ENCODE results near the gene SH3D19. TPM values are rescaled to one million over a fixed set of nuclear protein-coding genes. Genes with fewer than 3 reads are reported as not detected.
"Not testable (repeated sequence)": the region's sequence is repeated elsewhere in the genome, so short reads cannot be mapped to it uniquely, and the experiment has no call there.

SH3D19 gene
- total and polyA plus RNA-seq, 2 experiments from 2014 or later, result 28.2 to 54.7 TPM

DNA sequence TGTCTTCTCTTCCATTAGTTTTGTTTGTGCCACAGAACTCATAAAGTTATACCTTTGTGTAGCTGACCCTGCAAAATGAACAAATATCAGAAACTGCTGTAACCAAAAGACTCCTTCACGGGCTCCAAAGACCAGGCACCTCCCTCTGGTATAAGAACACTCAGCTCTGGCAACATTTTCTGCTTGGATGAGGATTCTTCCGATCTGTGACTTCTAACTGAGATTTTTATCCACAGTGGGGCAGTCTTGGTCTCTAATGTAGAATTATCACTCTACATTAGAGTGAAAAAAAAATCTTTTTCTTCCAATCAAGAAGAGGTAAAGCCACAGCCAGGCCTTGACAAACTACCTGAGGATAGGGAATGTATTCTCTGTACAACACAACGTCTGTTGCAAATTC, 86.9 kb downstream of the SH3D19 start:
- 48% methylated on average over 3 of the region's 3 CpGs for whole genome bisulfite sequencing (ENCODE audit: low lambda C conversion rate, missing lambda C conversion rate)
- H3K27me3 ChIP-seq, result no peaks in the 10 kb centered on the region
- H3K4me1 ChIP-seq (ENCODE audit: insufficient read depth), result no peaks in the 10 kb centered on the region
- no peaks in the 10 kb centered on the region for H4K20me1 ChIP-seq (ENCODE audit: insufficient read depth, poor library complexity, severe bottlenecking)
- TF ChIP-seq, protein P1, sequence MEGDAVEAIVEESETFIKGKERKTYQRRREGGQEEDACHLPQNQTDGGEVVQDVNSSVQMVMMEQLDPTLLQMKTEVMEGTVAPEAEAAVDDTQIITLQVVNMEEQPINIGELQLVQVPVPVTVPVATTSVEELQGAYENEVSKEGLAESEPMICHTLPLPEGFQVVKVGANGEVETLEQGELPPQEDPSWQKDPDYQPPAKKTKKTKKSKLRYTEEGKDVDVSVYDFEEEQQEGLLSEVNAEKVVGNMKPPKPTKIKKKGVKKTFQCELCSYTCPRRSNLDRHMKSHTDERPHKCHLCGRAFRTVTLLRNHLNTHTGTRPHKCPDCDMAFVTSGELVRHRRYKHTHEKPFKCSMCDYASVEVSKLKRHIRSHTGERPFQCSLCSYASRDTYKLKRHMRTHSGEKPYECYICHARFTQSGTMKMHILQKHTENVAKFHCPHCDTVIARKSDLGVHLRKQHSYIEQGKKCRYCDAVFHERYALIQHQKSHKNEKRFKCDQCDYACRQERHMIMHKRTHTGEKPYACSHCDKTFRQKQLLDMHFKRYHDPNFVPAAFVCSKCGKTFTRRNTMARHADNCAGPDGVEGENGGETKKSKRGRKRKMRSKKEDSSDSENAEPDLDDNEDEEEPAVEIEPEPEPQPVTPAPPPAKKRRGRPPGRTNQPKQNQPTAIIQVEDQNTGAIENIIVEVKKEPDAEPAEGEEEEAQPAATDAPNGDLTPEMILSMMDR (IDR thresholded peaks at IDR 0.05; ENCODE audit: poor library complexity), result peak; percentile 42
- TF ChIP-seq EZH2phosphoT487 (IDR thresholded peaks at IDR 0.05; ENCODE audit: low read depth, severe bottlenecking, unreplicated experiment) (no peak), EZH2 (IDR thresholded peaks at IDR 0.05; ENCODE audit: borderline replicate concordance) (no peak)
- H3K27ac ChIP-seq, result no peak overlapping the region
- no peak overlapping the region for H3K4me2 ChIP-seq
- H3K36me3 ChIP-seq (replicated peaks; ENCODE audit: insufficient read depth, low read depth), result no peaks in the 10 kb centered on the region
- H3K9me2 ChIP-seq (replicated peaks; ENCODE audit: insufficient read depth), result no peaks in the 10 kb centered on the region
- H3K79me2 ChIP-seq, result peaks cover 49% of the 10 kb centered on the region
- H3K9me3 ChIP-seq (ENCODE audit: low read depth), result no peaks in the 10 kb centered on the region
- H2AFZ ChIP-seq, result no peak overlapping the region
- no peak overlapping the region for H3K4me3 ChIP-seq
- peak; percentile 20 for DNase-seq (ENCODE audit: low spot score)

DNA sequence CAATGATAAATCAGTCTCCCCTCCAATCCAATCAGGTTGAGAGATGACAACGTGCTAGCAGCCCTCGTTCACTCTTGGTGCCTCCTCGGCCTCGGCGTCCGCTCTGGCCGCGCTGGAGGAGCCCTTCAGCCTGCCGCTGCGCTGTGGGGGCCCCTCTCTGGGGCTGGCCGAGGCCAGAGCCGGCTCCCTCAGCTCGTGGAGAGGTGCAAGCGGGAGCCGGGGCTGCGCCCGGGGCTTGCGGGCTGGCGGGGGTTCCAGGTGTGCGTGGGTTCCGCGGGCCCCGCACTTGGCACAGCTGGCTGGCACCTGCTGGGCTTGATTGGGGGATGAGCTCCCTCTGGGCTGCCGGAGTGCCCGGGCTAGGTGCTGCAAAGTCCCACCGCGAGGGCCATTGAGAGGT, 89.4 kb downstream of the SH3D19 start:
- Histone ChIP-seq H3K4me1 (ENCODE audit: insufficient read depth) (no peaks in the 10 kb centered on the region), H3K4me3 (no peak overlapping the region), H3K27me3 (no peaks in the 10 kb centered on the region), H3K9me3 (ENCODE audit: low read depth) (no peaks in the 10 kb centered on the region), H3K79me2 (peaks cover 41% of the 10 kb centered on the region), H3K36me3 (replicated peaks; ENCODE audit: insufficient read depth, low read depth) (no peaks in the 10 kb centered on the region), H4K20me1 (ENCODE audit: insufficient read depth, poor library complexity, severe bottlenecking) (no peaks in the 10 kb centered on the region), H3K27ac (no peak overlapping the region), H3K4me2 (no peak overlapping the region), H2AFZ (no peak overlapping the region), H3K9me2 (replicated peaks; ENCODE audit: insufficient read depth) (no peaks in the 10 kb centered on the region)
- WGBS (ENCODE audit: low lambda C conversion rate, missing lambda C conversion rate), result over 99% methylated on average over 16 of the region's 27 CpGs
- TF ChIP-seq EZH2phosphoT487 (IDR thresholded peaks at IDR 0.05; ENCODE audit: low read depth, severe bottlenecking, unreplicated experiment) (no peak), EZH2 (IDR thresholded peaks at IDR 0.05; ENCODE audit: borderline replicate concordance) (no peak)
- TF ChIP-seq, protein P1 (IDR thresholded peaks at IDR 0.05; ENCODE audit: poor library complexity), result no peak
- DNase-seq (ENCODE audit: low spot score), result no peak

DNA sequence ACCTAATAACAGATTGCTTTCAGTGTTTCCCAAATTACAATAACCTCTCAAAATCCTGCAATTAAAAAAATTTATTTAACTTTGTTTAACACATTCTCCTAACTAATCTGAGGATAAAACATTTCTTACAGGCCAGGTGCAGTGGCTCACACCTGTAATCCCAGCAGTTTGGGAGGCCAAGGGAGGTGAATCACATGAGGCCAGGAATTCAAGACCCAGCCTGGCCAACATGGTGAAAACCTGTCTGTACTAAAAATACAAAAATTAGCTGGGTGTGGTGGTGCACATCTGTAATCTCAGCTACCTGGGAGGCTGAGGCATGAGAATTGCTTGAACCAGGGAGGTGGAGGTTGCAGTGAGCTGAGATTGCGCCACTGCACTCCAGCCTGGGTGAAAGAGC, 90.0 kb downstream of the SH3D19 start:
- H3K4me1 ChIP-seq (ENCODE audit: insufficient read depth); H3K4me3 ChIP-seq; H3K9me3 ChIP-seq (ENCODE audit: low read depth); H2AFZ ChIP-seq; H3K27me3 ChIP-seq; H3K27ac ChIP-seq; H4K20me1 ChIP-seq (ENCODE audit: insufficient read depth, poor library complexity, severe bottlenecking); DNase-seq (ENCODE audit: low spot score); H3K4me2 ChIP-seq; H3K36me3 ChIP-seq (replicated peaks; ENCODE audit: insufficient read depth, low read depth); H3K9me2 ChIP-seq (replicated peaks; ENCODE audit: insufficient read depth): not testable (repeated sequence)
- 100% methylated on average over 1 of the region's 1 CpG for WGBS (ENCODE audit: low lambda C conversion rate, missing lambda C conversion rate)
- H3K79me2 ChIP-seq, result peaks cover 36% of the 10 kb centered on the region

DNA sequence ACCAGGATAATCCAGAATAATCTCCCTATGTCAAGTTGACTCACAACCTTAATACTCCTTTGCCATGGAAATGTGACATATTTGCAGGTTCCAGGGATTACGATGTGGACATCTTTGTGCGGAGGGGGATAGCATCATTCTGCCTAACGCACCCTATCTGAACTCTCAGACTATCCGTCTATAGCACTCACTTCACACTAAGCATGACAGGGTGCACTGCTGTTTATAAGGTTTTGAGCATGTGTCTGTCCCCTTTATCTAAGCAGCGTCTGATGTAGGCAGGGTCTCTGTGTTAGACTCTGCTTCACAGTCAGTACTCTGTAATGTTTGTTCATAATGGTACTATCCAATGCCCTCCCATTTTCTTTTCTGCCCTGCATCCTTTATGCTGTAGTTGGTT, 91.8 kb downstream of the SH3D19 start:
- Histone ChIP-seq H3K9me2 (replicated peaks; ENCODE audit: insufficient read depth) (no peaks in the 10 kb centered on the region), H3K9me3 (ENCODE audit: low read depth) (no peaks in the 10 kb centered on the region), H3K79me2 (peaks cover 23% of the 10 kb centered on the region), H3K36me3 (replicated peaks; ENCODE audit: insufficient read depth, low read depth) (no peaks in the 10 kb centered on the region), H2AFZ (no peak overlapping the region), H4K20me1 (ENCODE audit: insufficient read depth, poor library complexity, severe bottlenecking) (no peaks in the 10 kb centered on the region), H3K4me2 (no peak overlapping the region), H3K27ac (no peak overlapping the region), H3K27me3 (no peaks in the 10 kb centered on the region), H3K4me1 (ENCODE audit: insufficient read depth) (no peaks in the 10 kb centered on the region), H3K4me3 (no peak overlapping the region)
- no peak for TF ChIP-seq EZH2phosphoT487 (IDR thresholded peaks at IDR 0.05; ENCODE audit: low read depth, severe bottlenecking, unreplicated experiment)
- no peak for TF ChIP-seq EZH2 (IDR thresholded peaks at IDR 0.05; ENCODE audit: borderline replicate concordance)
- DNase-seq (ENCODE audit: low spot score), result no peak
- WGBS (ENCODE audit: low lambda C conversion rate, missing lambda C conversion rate), result 66% methylated on average over 5 of the region's 5 CpGs

Data from hepatocyte (in vitro differentiated cells).